SK-N-SH (cell line): Measurements from ENCODE around the gene HPDL. TPM values are rescaled to one million over a fixed set of nuclear protein-coding genes. Genes with fewer than 3 reads are reported as not detected.

ENCODE experiments used
- CTCF ChIA-PET: fragments of 300-600, 350-600 bp; formaldehyde crosslinking; extraction: SDS; loops from one replicate; lab custom pipeline; 2021; lab: Yijun Ruan, JAX
- POLR2A ChIA-PET: fragments of 350-600 bp; sonication (Branson Sonifier 250); formaldehyde crosslinking; extraction: SDS; loops from one replicate; lab custom pipeline; 2020; ENCODE audit warnings: antibody characterized with exemption, inconsistent platforms; lab: Yijun Ruan, JAX
- DNase-seq: peaks from one replicate; pipeline ENCODE4 v3.0.0; 2012
- H2AFZ ChIP-seq: fragments of 200-600 bp; sonication (generic); 2 replicates; pipeline ENCODE4 v1.8.1; 2016; ENCODE audit warnings: antibody characterized with exemption, mild to moderate bottlenecking, low read depth
- H3F3A ChIP-seq: fragments of 200-600 bp; sonication (generic); replicated peaks from 2 replicates; pipeline ENCODE3; 2016; ENCODE audit warnings: antibody characterized with exemption, mild to moderate bottlenecking; ENCODE audit not compliant: insufficient read depth
- H3K27ac ChIP-seq, 2 experiments: fragments of 200-500 bp in 1 of 2; fragments of 200-600 bp in 1 of 2; sonication (Bioruptor generic) in 1 of 2; sonication (generic), shearing (Covaris generic) in 1 of 2; 2 replicates each; pipeline versions ENCODE4 v1.5.1 to v1.6.1; 2014 to 2016; ENCODE audit warnings: low read depth in 2 of 2, inconsistent platforms in 1 of 2, low read length in 1 of 2, mild to moderate bottlenecking in 1 of 2, mixed read lengths in 1 of 2
- H3K27me3 ChIP-seq: fragments of 200-600 bp; sonication (generic), shearing (Covaris generic); 2 replicates; pipeline ENCODE4 v1.6.1; 2016; ENCODE audit warnings: mixed run types; ENCODE audit not compliant: insufficient read depth
- H3K36me3 ChIP-seq, 2 experiments: fragments of 200-500 bp in 1 of 2; fragments of 200-600 bp in 1 of 2; sonication (Bioruptor generic) in 1 of 2; sonication (generic) in 1 of 2; replicated peaks in 1 of 2; 2 replicates each; pipeline versions ENCODE3 to v1.5.1; 2014 to 2016; ENCODE audit warnings: low read length in 1 of 2, mild to moderate bottlenecking in 1 of 2; ENCODE audit not compliant: insufficient read depth in 2 of 2, control insufficient read depth in 1 of 2
- H3K4me1 ChIP-seq, 2 experiments: fragments of 200-500 bp in 1 of 2; fragments of 200-600 bp in 1 of 2; sonication (Bioruptor generic) in 1 of 2; sonication (generic), shearing (Covaris generic) in 1 of 2; 2 replicates each; pipeline versions ENCODE4 v1.5.1 to v1.6.1; 2014 to 2016; ENCODE audit warnings: low read depth in 1 of 2, low read length in 1 of 2, mixed run types in 1 of 2; ENCODE audit not compliant: insufficient read depth in 2 of 2, control insufficient read depth in 1 of 2
- H3K4me2 ChIP-seq: fragments of 200-600 bp; sonication (generic), shearing (Covaris generic); 2 replicates; pipeline ENCODE4 v1.6.1; 2017; ENCODE audit warnings: mixed run types
- H3K4me3 ChIP-seq, 2 experiments: fragments of 200-500 bp in 1 of 2; fragments of 200-600 bp in 1 of 2; sonication (Bioruptor generic) in 1 of 2; sonication (generic), shearing (Covaris generic) in 1 of 2; 2 replicates each; pipeline versions ENCODE4 v1.5.1 to v1.8.1; 2014 to 2016; ENCODE audit warnings: low read depth in 2 of 2, inconsistent platforms in 1 of 2, low read length in 1 of 2, mild to moderate bottlenecking in 1 of 2, mixed read lengths in 1 of 2, moderate library complexity in 1 of 2
- H3K79me2 ChIP-seq: fragments of 200-600 bp; sonication (generic); 2 replicates; pipeline ENCODE4 v1.8.1; 2017; ENCODE audit warnings: mild to moderate bottlenecking; ENCODE audit not compliant: insufficient read depth
- H3K9ac ChIP-seq: fragments of 200-600 bp; sonication (generic); 2 replicates; pipeline ENCODE4 v1.6.1; 2017; ENCODE audit warnings: mixed run types
- H3K9me2 ChIP-seq: fragments of 200-600 bp; sonication (generic); 2 replicates; pipeline ENCODE4 v1.6.1; 2017; ENCODE audit warnings: mixed run types
- H3K9me3 ChIP-seq: fragments of 200-600 bp; sonication (generic); 2 replicates; pipeline ENCODE4 v1.6.1; 2017; ENCODE audit warnings: mixed run types, mild to moderate bottlenecking, moderate library complexity
- H4K20me1 ChIP-seq: fragments of 200-600 bp; sonication (generic); 2 replicates; pipeline ENCODE4 v1.6.1; 2017; ENCODE audit warnings: mild to moderate bottlenecking, mixed run types; ENCODE audit not compliant: insufficient read depth
- ELF1 ChIP-seq: IDR thresholded peaks from 2 replicates; pipeline ENCODE4 v1.4.0; 2012
- FOXM1 ChIP-seq: IDR thresholded peaks from 2 replicates; pipeline ENCODE4 v1.4.0; 2012; ENCODE audit warnings: low read depth, mild to moderate bottlenecking
- GABPA ChIP-seq: IDR thresholded peaks from 2 replicates; pipeline ENCODE4 v1.4.0; 2012; ENCODE audit warnings: low read depth, mild to moderate bottlenecking
- JUND ChIP-seq: IDR thresholded peaks from 2 replicates; pipeline ENCODE4 v1.4.0; 2012
- NFIC ChIP-seq: IDR thresholded peaks from 2 replicates; pipeline ENCODE4 v1.4.0; 2012; ENCODE audit warnings: borderline replicate concordance
- POLR2AphosphoS5 ChIP-seq: IDR thresholded peaks from 2 replicates; pipeline ENCODE4 v1.6.1; 2012; ENCODE audit warnings: low read depth, low read length
- RCOR1 ChIP-seq: fragments of 150-350 bp; IDR thresholded peaks from 2 replicates; pipeline ENCODE4 v1.6.1; 2017; ENCODE audit warnings: antibody characterized with exemption, low read length
- RFX5 ChIP-seq: IDR thresholded peaks from 2 replicates; pipeline ENCODE4 v1.6.1; 2012; ENCODE audit warnings: mild to moderate bottlenecking, improper control_type of control experiment, low read length
- RXRA ChIP-seq: IDR thresholded peaks from 2 replicates; pipeline ENCODE4 v1.4.0; 2012; ENCODE audit warnings: low read depth, mild to moderate bottlenecking, borderline replicate concordance
- SIN3A ChIP-seq: IDR thresholded peaks from 2 replicates; pipeline ENCODE4 v1.6.1; 2012; ENCODE audit warnings: low read depth, mild to moderate bottlenecking, low read length, moderate library complexity, borderline replicate concordance
- WGBS: methylation state at CpG from one replicate; pipeline ENCODE4 v1.1.6; 2017; ENCODE audit warnings: low lambda C conversion rate; 5-methylcytosine and 5-hydroxymethylcytosine counted together
- polyA plus RNA-seq, 3 experiments: library from polyadenylated mRNA; depleted of rRNA; stranded (reverse); fragments of >200 nt; gene quantifications; 2 replicates each; pipeline ENCODE4 v1.2.3, GENCODE V29; 2012
- TF ChIP-seq, protein P1 (sequence below): fragments of 200-600 bp; sonication (generic); IDR thresholded peaks from 2 replicates; pipeline ENCODE4 v1.6.1; 2017; ENCODE audit warnings: antibody characterized with exemption, mild to moderate bottlenecking, moderate library complexity
- TF ChIP-seq, protein P2 (sequence below): fragments of 150-350 bp; IDR thresholded peaks from 2 replicates; pipeline ENCODE4 v1.6.1; 2016; ENCODE audit warnings: mild to moderate bottlenecking, low read depth, low read length
- TF ChIP-seq, protein P3 (sequence below): IDR thresholded peaks from 2 replicates; pipeline ENCODE4; 2012
- TF ChIP-seq, protein P4 (sequence below): IDR thresholded peaks from 2 replicates; pipeline ENCODE4 v1.6.1; 2012; ENCODE audit warnings: mild to moderate bottlenecking, low read depth, low read length, moderate library complexity

Gene HPDL
- polyA plus RNA-seq, 1 of the 3 experiments (the other 2 are of a cell fraction), result 0.25 TPM

DNA sequence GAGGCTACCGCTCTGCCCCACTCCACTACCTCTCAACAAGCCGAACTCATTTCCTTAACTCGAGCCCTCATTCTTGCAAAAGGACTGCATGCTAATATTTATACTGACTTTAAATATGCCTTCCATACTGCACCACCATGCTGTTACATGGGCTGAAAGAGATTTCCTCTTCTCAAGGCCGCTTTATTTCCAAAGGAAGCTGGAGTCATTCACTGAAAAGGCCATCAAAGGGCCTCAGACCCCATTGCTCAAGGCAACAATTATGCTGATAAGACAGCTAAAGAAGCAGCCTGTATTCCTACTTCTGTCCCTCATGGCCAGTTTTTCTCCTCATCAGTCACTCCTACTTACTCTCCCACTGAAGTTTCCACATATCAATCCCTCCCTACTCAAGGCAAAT lies 6.9 kb upstream of the HPDL start:
- no peaks in the 10 kb centered on the region for H4K20me1 ChIP-seq
- no peaks in the 10 kb centered on the region for H3K79me2 ChIP-seq
- no peak overlapping the region for H3K4me2 ChIP-seq
- no peaks in the 10 kb centered on the region for H3K4me1 ChIP-seq
- POLR2A ChIA-PET, result no interaction called here
- 80% methylated on average over 4 of the region's 4 CpGs for WGBS
- no peaks in the 10 kb centered on the region for H3K36me3 ChIP-seq
- no peaks in the 10 kb centered on the region for H3K9me2 ChIP-seq
- no peak overlapping the region for H3K4me3 ChIP-seq
- CTCF ChIA-PET, result interaction anchor here (0.8 kb wide), 1 partner anchor 20 kb away, joined by 3 read pairs; the partner anchor contains the start of gene TOE1
- H3K9me3 ChIP-seq, result no peaks in the 10 kb centered on the region
- no peak overlapping the region for H3K9ac ChIP-seq
- TF ChIP-seq, protein P1, sequence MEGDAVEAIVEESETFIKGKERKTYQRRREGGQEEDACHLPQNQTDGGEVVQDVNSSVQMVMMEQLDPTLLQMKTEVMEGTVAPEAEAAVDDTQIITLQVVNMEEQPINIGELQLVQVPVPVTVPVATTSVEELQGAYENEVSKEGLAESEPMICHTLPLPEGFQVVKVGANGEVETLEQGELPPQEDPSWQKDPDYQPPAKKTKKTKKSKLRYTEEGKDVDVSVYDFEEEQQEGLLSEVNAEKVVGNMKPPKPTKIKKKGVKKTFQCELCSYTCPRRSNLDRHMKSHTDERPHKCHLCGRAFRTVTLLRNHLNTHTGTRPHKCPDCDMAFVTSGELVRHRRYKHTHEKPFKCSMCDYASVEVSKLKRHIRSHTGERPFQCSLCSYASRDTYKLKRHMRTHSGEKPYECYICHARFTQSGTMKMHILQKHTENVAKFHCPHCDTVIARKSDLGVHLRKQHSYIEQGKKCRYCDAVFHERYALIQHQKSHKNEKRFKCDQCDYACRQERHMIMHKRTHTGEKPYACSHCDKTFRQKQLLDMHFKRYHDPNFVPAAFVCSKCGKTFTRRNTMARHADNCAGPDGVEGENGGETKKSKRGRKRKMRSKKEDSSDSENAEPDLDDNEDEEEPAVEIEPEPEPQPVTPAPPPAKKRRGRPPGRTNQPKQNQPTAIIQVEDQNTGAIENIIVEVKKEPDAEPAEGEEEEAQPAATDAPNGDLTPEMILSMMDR, result no peak
- TF ChIP-seq, protein P2, sequence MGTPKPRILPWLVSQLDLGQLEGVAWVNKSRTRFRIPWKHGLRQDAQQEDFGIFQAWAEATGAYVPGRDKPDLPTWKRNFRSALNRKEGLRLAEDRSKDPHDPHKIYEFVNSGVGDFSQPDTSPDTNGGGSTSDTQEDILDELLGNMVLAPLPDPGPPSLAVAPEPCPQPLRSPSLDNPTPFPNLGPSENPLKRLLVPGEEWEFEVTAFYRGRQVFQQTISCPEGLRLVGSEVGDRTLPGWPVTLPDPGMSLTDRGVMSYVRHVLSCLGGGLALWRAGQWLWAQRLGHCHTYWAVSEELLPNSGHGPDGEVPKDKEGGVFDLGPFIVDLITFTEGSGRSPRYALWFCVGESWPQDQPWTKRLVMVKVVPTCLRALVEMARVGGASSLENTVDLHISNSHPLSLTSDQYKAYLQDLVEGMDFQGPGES, result no peak
- TF ChIP-seq NFIC (no peak), JUND (no peak), RXRA (no peak), SIN3A (no peak), FOXM1 (no peak), RCOR1 (no peak), ELF1 (no peak), GABPA (no peak), POLR2AphosphoS5 (no peak), RFX5 (no peak)
- TF ChIP-seq, protein P3, sequence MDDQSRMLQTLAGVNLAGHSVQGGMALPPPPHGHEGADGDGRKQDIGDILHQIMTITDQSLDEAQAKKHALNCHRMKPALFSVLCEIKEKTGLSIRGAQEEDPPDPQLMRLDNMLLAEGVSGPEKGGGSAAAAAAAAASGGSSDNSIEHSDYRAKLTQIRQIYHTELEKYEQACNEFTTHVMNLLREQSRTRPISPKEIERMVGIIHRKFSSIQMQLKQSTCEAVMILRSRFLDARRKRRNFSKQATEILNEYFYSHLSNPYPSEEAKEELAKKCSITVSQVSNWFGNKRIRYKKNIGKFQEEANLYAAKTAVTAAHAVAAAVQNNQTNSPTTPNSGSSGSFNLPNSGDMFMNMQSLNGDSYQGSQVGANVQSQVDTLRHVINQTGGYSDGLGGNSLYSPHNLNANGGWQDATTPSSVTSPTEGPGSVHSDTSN, result no peak
- TF ChIP-seq, protein P4, sequence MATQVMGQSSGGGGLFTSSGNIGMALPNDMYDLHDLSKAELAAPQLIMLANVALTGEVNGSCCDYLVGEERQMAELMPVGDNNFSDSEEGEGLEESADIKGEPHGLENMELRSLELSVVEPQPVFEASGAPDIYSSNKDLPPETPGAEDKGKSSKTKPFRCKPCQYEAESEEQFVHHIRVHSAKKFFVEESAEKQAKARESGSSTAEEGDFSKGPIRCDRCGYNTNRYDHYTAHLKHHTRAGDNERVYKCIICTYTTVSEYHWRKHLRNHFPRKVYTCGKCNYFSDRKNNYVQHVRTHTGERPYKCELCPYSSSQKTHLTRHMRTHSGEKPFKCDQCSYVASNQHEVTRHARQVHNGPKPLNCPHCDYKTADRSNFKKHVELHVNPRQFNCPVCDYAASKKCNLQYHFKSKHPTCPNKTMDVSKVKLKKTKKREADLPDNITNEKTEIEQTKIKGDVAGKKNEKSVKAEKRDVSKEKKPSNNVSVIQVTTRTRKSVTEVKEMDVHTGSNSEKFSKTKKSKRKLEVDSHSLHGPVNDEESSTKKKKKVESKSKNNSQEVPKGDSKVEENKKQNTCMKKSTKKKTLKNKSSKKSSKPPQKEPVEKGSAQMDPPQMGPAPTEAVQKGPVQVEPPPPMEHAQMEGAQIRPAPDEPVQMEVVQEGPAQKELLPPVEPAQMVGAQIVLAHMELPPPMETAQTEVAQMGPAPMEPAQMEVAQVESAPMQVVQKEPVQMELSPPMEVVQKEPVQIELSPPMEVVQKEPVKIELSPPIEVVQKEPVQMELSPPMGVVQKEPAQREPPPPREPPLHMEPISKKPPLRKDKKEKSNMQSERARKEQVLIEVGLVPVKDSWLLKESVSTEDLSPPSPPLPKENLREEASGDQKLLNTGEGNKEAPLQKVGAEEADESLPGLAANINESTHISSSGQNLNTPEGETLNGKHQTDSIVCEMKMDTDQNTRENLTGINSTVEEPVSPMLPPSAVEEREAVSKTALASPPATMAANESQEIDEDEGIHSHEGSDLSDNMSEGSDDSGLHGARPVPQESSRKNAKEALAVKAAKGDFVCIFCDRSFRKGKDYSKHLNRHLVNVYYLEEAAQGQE, result no peak
- no peak overlapping the region for H2AFZ ChIP-seq
- no peaks in the 10 kb centered on the region for H3F3A ChIP-seq
- DNase-seq, result no peak
- no peaks in the 10 kb centered on the region for H3K27me3 ChIP-seq
- no peak overlapping the region for H3K27ac ChIP-seq
